Mesodermal cell (in vitro differentiated cells): ENCODE measurements around the gene MIER2.

Experiments used
- H3K27ac ChIP-seq: 2 replicates; pipeline ENCODE4 v1.7.0; 2013; ENCODE audit warnings: mild to moderate bottlenecking, low read depth, low read length, moderate library complexity; ENCODE audit not compliant: severe bottlenecking
- H3K36me3 ChIP-seq: 2 replicates; pipeline ENCODE4 v1.7.1; 2013; ENCODE audit warnings: mild to moderate bottlenecking, low read length, moderate library complexity; ENCODE audit not compliant: control insufficient read depth, insufficient read depth
- H3K4me1 ChIP-seq: one replicate; pipeline ENCODE4 v1.7.1; 2013; ENCODE audit warnings: mild to moderate bottlenecking, low read length; ENCODE audit not compliant: insufficient read depth, control insufficient read depth, poor library complexity, severe bottlenecking
- H3K4me3 ChIP-seq: 2 replicates; pipeline ENCODE4 v1.7.0; 2013; ENCODE audit warnings: low read length, control low read depth, mild to moderate bottlenecking; ENCODE audit not compliant: insufficient read depth, poor library complexity, severe bottlenecking; ENCODE audit errors: extremely low read depth
- H3K9me3 ChIP-seq: 2 replicates; pipeline ENCODE4 v1.7.1; 2013; ENCODE audit warnings: mild to moderate bottlenecking, low read length, moderate library complexity; ENCODE audit not compliant: control insufficient read depth
- WGBS, 2 experiments: methylation state at CpG; one replicate each; pipeline ENCODE4 v1.1.5; 2013; ENCODE audit warnings: missing lambda C conversion rate in 2 of 2; ENCODE audit not compliant: insufficient coverage in 2 of 2; 5-methylcytosine and 5-hydroxymethylcytosine counted together

Gene MIER2

DNA sequence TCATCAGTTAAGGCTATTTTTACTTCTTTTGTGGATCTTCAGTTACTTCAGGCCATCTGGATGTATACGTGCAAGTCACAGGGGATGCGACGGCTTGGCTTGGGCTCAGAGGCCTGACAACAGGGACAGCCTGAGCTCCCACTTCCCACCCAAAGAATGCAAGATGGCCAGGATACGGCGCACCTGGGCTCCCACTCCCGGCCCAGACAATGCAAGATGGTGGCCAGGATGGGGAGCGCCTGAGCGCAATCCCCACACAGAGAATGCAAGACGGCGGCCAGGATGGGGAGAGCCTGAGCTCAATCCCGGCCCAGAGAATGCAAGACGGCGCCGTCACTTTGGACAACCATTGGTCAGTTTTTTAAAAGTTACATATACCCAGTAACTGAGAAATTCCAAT is 25.3 kb upstream of the MIER2 start:
- WGBS, 2 experiments = 93 to 95% methylated on average over 13 to 14 of the region's 14 CpGs
- no peaks in the 10 kb centered on the region for H3K9me3 ChIP-seq
- H3K4me1 ChIP-seq = no peaks in the 10 kb centered on the region
- H3K27ac ChIP-seq = no peak overlapping the region
- H3K36me3 ChIP-seq = no peaks in the 10 kb centered on the region
- H3K4me3 ChIP-seq = no peak overlapping the region

DNA sequence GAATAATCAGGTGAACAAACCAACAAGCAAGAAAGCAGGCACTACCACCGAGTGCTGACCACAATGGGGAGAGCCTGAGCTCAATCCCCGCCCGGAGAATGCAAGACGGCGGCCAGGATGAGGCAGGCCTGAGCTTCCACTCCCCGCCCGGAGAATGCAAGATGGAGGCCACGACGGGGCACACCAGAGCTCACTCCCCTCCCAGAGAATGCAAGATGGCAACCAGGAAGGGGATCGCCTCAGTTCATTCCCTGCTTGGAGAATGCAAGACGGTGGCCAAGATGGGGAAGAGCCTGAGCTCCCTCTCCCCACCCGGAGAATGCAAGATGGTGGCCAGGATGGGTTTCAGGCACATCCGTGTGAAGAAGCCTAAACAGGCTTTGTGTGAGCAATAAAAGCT is 24.7 kb upstream of the MIER2 start:
- no peaks in the 10 kb centered on the region for H3K4me1 ChIP-seq
- WGBS, 2 experiments = 85 to 92% methylated on average over 8 to 12 of the region's 13 CpGs
- H3K36me3 ChIP-seq = no peaks in the 10 kb centered on the region
- H3K27ac ChIP-seq = no peak overlapping the region
- no peaks in the 10 kb centered on the region for H3K9me3 ChIP-seq
- H3K4me3 ChIP-seq = no peak overlapping the region

DNA sequence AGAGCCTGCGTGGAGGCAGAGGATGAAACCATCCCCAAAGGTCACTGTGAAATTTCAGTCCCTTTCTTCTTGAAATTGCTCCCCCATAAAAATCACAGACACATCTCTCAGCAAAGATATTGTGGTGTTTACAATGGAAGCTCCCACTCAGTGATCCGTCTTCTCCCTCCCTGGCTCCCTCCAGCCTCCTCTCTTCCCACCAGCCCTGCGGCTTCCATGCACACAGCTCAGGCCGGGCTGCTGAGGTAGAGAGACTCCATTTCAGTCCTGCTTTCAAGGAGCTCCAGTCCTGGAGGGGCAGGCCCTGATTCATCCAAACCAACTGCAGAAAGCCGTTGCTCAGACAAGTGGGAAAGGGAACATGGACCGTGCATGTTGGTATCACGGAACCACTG is 24.0 kb upstream of the MIER2 start:
- no peak overlapping the region for H3K4me3 ChIP-seq
- no peaks in the 10 kb centered on the region for H3K9me3 ChIP-seq
- WGBS, 2 experiments = 94 to 96% methylated on average over 7 of the region's 7 CpGs
- H3K27ac ChIP-seq = no peak overlapping the region
- no peaks in the 10 kb centered on the region for H3K36me3 ChIP-seq
- H3K4me1 ChIP-seq = no peaks in the 10 kb centered on the region

DNA sequence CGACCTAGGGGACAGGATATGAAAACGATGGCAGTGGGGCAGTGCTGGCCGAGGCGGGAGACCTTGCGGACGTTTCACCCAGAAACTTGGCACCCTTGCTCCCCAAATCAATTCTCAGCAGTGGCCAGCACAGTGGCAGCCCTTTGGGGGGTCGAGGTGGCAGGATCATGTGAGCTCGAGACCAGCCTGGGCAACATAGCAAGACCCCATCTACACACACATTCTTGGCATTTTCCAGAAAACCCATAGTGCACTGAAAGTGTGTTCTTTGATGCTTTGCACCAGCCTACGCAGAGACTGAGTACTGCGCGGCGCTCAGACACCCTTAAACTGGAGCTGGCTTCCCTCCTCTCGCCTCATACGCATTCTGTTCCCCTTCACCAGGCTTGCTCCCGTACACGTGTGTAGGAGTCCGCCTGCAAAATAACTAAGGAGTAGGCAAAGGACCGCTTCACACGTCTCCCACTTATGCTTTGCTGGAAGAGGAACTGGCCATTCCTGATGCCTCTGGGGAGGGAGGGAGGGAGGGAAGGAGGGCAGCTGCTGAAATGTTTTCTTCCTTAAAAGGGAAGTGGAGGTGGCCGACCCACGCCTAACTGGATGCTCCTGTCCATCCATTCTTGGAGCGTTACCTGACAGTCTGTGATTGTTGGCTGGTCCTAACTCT is 23.5 kb upstream of the MIER2 start:
- 85 to 94% methylated on average over 16 to 18 of the region's 22 CpGs for WGBS, 2 experiments
- H3K4me3 ChIP-seq = no peak overlapping the region
- H3K27ac ChIP-seq = no peak overlapping the region
- no peaks in the 10 kb centered on the region for H3K36me3 ChIP-seq
- no peaks in the 10 kb centered on the region for H3K4me1 ChIP-seq
- no peaks in the 10 kb centered on the region for H3K9me3 ChIP-seq

DNA sequence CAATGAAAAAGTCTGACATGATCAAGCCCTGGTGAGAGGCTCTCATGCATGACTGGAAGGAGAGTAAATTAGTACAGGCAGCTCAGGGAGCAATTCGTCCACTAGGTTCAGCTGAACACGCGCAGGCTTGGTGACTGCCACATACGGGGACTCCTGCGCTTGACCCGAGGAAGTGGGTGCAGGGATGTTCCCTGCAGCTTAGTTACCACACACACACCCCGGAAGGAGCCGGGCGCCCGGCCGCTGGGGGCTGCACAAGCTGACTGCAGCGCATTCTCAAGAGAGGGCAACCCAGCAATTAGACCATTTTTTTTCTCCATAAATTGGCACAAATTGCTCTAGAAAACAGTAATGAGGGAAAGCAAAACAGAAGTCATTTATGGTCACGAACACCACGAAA is 23.0 kb upstream of the MIER2 start:
- 92 to 93% methylated on average over 7 to 8 of the region's 14 CpGs for WGBS, 2 experiments
- no peaks in the 10 kb centered on the region for H3K9me3 ChIP-seq

DNA sequence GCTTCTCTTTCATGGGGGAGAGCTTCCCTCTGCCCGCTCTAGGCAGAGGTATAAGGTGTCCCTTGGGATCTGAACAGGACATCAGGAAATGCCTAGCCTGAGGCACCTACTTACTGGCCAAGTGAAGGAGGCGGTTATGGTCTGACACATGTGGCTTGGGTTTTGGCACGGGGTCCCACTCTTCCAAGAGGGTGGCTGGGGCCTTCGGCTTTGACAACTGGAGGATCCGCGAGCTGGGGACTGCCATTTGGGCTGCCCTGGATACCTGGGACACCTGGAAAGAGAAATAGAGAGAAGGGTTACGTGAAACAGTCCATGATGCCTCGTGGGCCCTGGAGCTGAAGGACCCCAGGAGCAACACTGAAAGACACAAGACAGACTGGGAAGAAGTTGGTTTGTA is 22.4 kb upstream of the MIER2 start:
- 92 to 93% methylated on average over 8 of the region's 8 CpGs for WGBS, 2 experiments
- Histone ChIP-seq H3K4me1 (no peaks in the 10 kb centered on the region), H3K27ac (no peak overlapping the region), H3K36me3 (no peaks in the 10 kb centered on the region), H3K9me3 (no peaks in the 10 kb centered on the region), H3K4me3 (no peak overlapping the region)

More for the DNA sequence above, 23.0 kb upstream of the MIER2 start:
- Histone ChIP-seq H3K4me1 (no peaks in the 10 kb centered on the region), H3K27ac (no peak overlapping the region), H3K4me3 (no peak overlapping the region), H3K36me3 (no peaks in the 10 kb centered on the region)

DNA sequence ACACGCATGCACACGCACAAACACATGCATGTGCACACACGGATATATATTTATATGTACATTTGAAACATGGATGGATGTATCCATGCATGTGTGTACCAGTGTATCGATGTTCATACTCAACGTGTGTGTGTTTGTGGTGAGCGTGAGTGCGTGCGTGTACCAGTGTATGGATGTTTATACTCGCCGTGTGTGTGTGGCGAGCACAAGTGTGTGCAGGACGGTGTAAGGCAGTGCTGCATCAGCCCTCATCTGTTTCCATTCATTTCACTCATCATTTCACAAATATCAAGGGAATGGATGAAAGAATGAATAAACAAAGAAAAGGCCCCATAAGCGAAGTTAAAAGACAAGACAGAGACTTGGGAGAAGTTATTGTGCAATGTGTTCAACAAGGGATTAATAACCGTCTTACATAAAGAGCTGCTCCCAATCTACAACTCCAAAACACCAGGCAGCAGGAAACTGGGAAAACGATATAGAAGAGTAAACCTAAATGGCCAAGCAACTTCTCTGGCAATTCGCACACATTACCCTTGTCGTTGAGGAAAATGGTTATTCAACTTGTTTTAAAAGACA is 21.7 kb upstream of the MIER2 start:
- H3K36me3 ChIP-seq = no peaks in the 10 kb centered on the region
- 91 to 94% methylated on average over 8 to 12 of the region's 17 CpGs for WGBS, 2 experiments
- H3K9me3 ChIP-seq = no peaks in the 10 kb centered on the region
- H3K27ac ChIP-seq = no peak overlapping the region
- no peak overlapping the region for H3K4me3 ChIP-seq
- H3K4me1 ChIP-seq = no peaks in the 10 kb centered on the region

DNA sequence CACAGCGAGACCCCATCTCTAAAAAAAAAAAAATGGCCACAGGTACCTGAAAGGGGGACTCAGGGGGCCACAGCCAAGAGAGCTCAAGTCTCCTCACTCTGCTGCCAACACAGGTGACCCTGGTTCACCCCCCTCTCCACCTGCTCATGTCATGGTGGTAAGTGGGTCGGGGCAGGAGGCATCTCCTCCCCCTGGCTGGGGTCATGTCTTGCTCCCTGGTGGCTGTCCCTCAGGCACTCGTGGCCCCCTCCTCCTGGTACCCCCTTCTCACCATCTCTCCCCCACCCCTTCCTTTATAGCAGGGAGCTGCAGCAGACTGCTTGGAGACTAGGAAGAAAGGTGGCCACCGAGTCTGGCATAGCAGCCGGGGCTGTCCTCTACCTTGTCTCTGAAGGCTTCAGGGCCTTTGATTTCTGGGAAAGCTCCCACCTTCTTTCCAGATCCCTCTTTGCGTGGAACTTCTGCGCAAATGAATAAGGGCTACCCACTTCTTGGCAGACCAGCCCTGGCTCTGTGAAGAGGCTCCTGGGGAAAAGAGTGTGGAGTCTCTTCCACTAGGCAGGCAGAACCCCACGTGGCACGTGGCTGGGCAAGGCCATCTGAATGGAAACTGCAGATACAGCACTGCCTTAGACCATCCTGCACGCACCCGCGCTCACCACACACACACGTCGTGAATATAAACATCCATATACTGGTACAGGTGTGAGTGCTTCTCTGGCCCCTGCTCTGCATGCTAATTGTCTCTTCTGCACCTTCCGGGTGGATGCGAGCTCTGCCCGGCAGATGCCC is 20.1 kb upstream of the MIER2 start:
- whole genome bisulfite sequencing, 2 experiments = 84 to 86% methylated on average over 13 to 14 of the region's 17 CpGs
- Histone ChIP-seq H3K27ac (no peak overlapping the region), H3K36me3 (no peaks in the 10 kb centered on the region), H3K4me3 (no peak overlapping the region), H3K4me1 (no peaks in the 10 kb centered on the region), H3K9me3 (no peaks in the 10 kb centered on the region)

DNA sequence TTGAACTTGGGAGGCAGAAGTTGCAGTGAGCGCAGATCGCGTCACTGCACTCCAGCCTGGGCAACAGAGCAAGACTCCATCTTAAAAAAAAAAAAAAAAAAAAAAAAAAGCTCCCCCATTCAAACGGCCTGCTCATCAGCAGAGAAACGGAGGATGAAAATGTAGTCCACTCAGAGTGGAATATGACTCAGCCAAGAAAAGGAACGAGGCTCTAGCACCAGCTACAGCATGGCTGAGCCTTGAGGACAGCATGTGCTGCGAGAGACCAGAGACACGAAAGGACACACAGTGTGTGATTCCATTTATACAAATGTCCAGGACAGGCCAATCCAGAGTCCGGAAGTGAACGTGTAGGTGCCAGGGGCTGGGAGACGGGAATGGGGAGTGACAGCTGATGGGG is 18.1 kb upstream of the MIER2 start:
- no peaks in the 10 kb centered on the region for H3K36me3 ChIP-seq
- H3K9me3 ChIP-seq = no peaks in the 10 kb centered on the region
- no peak overlapping the region for H3K4me3 ChIP-seq
- 83 to 91% methylated on average over 4 to 7 of the region's 11 CpGs for WGBS, 2 experiments
- H3K27ac ChIP-seq = no peak overlapping the region
- no peaks in the 10 kb centered on the region for H3K4me1 ChIP-seq

DNA sequence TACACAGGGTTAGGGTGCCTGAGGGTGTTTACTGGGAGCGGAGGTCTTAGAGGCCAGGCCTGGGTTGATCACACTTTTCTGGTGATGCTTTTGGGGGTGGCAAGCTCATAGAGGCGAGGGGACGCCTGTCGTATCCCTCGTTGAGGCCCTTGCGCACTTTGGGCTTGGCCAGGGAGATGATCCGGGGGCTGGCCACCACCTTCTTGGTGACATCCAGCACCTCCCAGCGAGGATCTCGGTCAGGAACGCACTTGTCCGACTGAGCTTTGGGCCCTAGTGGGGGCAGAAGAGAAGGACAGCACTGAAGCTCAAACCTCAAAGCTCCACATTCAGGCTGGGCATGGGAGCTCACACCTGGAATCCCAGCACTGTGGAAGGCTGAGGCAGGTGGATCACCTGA is 17.6 kb upstream of the MIER2 start:
- WGBS, 2 experiments = 96 to 97% methylated on average over 9 to 10 of the region's 11 CpGs
- no peaks in the 10 kb centered on the region for H3K4me1 ChIP-seq
- no peaks in the 10 kb centered on the region for H3K36me3 ChIP-seq
- H3K27ac ChIP-seq = no peak overlapping the region
- no peaks in the 10 kb centered on the region for H3K9me3 ChIP-seq
- H3K4me3 ChIP-seq = no peak overlapping the region

DNA sequence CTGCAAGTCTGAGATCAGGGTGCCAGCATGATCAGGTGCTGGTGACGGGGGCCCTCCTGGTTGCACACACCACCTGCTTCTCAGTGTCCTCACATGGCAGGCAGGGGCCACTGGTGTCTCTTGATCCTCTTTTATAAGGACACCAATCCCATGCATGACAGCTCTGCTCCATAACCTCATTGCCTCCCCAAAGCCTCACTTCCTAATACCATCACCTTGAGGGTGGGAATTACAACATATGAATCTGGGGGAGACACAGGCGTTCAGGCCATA is 15.0 kb upstream of the MIER2 start:
- Histone ChIP-seq H3K27ac (no peak overlapping the region), H3K4me1 (no peaks in the 10 kb centered on the region), H3K9me3 (no peaks in the 10 kb centered on the region), H3K36me3 (no peaks in the 10 kb centered on the region), H3K4me3 (no peak overlapping the region)
- WGBS, 2 experiments = 86 to 87% methylated on average over 2 of the region's 2 CpGs
